GM19025 (cell line): ENCODE results near the gene CSTF1.

Experiments used
- ATAC-seq: cut with Tn5 transposase; IDR thresholded peaks from one replicate; pipeline ENCODE4 v1.9.1; 2021; ENCODE audit warnings: mild to moderate bottlenecking, low read depth, moderate library complexity; ENCODE audit not compliant: unreplicated experiment

CSTF1 gene

DNA sequence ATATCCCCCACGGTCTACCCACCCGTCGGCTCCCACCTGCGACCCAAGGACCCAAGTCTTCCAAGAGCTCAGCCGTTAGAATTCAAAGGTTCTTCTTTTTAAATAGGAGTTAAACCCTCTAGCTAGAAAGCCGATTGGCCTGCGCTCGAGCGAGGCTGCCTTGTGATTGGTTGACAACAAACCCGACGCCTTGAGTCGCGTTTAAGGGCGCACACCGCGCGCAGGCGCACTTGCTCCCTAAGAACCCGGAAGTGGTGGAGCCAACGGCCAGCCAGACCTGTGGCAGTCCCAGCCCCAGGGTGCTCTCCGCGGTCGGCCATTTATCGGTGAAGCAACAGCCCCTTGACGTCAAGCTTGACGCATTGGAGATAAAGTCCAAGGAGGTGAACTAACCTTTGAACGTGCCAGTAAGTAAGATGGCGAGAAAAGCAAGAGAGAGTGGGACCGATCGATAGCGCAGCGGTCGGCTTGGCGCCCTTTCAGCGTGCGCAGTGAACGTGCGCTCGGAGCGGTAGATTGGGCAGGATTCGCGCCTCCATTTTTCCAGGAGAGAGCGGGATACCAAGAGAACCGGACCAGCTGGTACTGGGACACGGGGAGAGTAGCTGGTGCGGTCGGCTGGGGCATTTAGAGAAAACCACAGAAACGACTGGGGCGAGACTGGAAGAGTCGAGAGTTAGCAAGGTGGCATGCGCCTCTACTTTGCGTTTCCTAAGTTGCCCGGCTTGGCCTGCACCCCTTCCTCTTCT, at the start of gene CSTF1, which contains the start of gene AURKA:
Gene CSTF1 (plus strand): TSS at position 514 of the 749 bp plus-strand sequence. CDS start 2,908 bp downstream, outside the sequence.
Gene AURKA (minus strand): TSS at position 84 of the 749 bp plus-strand sequence. CDS start 4,018 bp downstream, outside the sequence.
- ATAC-seq, result peak; percentile 93

DNA sequence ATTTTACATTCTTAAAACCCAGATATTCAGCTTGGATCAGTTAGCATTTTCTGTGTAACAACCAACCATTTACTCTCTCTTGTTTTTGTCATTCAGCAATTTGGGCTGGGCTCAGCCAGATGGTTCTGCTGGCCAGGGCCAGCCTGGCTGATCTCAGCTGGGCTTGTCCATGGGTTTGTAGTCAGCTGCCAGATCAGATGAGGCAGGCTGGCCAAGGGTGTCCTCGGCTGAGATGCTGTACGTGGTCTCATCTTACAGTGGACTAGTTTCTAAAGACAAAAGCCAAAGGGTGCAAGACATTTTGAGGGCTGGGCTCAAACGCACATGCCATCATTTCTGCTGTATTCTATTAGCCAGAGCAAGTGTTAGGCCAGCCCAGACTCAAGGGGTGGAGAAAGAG, 49.7 kb upstream of the CSTF1 start:
- ATAC-seq, result no peak

- no peak for ATAC-seq
Measured at GRCh38 chr20:56343861-56344381, 48.5 kb upstream of the CSTF1 start.

GRCh38 chr20:56345911-56346310, 46.5 kb upstream of the CSTF1 start:
- no peak for ATAC-seq

DNA sequence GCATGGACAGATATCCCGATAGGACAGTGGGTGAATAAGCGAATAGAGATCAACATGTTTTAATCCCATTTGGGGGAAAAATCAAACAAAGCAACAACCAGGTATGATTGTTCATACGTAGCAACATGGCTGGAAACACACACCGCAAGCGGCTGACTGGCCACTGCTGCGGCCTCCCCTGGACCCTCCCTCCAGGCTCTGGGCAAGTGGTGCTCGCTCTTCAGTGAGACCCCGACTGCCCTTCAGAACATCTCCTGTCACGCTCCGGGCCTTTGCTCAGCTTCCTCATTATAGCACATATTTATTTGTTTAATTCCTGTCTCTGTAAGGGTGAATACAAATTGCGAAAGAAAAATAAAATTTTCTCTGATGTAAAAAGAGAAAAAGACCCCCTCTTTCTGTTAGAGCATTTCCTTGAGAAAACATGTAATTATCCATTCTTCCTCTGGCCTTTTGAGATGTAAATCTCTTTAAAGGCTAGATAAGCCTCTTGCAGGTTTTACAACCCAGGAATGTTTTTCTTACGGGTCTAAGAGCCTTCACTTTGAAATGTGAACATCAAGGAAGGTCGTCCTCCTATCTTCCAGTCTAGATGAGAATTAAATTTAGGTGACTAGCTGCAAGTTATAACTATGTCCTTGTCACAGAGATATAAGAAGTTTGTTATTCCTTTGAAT, 44.7 kb upstream of the CSTF1 start:
- no peak for ATAC-seq

DNA sequence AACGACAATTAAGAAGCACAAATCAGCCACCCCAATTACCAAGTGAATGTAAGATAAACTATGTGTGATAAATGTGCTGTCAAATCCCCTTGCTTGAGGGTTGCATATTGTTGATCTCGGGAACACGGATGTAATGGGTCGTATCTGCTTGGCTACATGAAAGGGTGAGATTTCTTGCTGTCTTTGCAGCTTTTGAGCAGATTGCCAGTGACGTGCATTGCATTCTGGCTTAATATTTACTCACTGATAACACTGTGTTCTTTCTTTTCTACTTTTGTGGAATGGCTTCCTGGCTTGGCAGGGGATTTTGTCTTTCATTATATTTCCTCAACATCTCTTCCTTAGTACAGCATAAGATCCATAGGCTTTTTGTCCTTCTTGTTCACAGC, 44.1 kb upstream of the CSTF1 start:
- ATAC-seq, result no peak

DNA sequence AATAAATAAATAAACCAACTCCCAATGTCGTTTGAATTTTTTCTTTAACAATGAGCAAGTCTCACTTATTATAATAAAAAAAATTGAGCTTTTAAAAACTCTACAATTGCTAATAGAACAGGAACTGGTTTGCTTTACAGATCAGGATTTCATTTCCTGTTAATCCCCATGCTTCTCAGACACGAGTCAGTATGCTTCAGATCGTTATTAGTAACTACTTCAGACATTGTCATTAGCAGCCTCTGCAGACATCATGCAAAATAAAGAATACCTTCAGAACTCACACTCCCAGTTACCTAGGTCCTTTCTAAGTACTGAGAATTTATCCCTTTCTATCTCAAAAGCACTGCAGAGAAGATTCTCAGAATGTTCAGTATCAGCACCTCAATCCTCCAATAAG, 43.7 kb upstream of the CSTF1 start:
- ATAC-seq, result no peak

GRCh38 chr20:56350842-56351241, 41.6 kb upstream of the CSTF1 start:
- no peak for ATAC-seq

- no peak for ATAC-seq
Measured at GRCh38 chr20:56352345-56353055, 39.9 kb upstream of the CSTF1 start.

DNA sequence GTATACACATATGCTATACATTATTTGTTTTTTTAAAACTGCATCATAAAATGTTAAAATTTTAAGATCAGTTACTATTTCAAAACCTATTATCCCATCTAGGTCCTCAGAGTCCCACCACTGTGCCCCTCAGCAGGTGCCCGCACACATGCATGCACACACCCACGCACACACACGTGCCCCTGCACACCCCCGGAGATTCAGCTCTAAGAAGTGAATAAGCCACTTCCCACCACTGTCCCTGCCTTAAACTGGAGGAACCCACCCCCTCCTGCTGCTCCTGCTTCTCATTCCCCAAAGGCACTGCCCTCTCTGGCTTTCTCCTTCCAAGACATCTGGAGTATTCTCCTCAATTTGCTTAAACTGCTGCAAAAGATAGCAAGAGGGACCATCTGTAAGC, 39.1 kb upstream of the CSTF1 start:
- no peak for ATAC-seq

GRCh38 chr20:56358070-56358469, 34.4 kb upstream of the CSTF1 start:
- ATAC-seq, result no peak

DNA sequence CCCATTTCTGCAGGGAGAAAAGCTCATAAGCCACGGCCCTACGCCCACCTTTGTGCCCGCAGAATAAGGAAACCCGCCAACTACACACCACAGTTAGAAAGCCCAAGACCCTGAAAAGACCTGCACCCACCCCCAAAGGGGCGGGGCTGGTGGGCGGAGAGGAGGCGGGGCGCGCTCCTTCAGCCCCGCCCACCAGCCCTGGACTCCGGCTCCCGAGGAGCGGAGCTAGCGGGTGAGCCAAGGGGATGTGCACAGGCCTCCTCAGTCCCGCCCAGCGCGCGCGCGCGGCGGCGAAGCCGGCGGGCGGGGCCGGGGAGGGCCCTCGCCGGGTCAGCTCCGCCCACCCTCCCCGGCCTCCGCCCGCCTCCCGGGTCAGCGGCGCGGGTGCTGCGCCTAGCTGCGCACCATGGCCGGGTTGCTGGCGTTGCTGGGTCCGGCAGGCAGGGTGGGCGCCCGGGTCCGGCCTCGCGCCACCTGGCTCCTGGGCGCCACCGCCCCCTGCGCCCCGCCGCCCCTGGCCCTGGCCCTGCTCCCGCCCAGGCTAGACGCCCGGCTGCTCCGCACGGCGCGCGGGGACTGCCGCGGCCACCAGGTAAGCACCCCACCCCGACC, 33.7 kb upstream of the CSTF1 start, which contains the start of gene FAM210B:
Gene FAM210B (plus strand): TSS at position 375 of the 612 bp plus-strand sequence. CDS start 32 bp downstream, at position 407.
- peak; percentile 98 for ATAC-seq

GRCh38 chr20:56359212-56360132, 33.0 kb upstream of the CSTF1 start:
- ATAC-seq, result peak; percentile 12

DNA sequence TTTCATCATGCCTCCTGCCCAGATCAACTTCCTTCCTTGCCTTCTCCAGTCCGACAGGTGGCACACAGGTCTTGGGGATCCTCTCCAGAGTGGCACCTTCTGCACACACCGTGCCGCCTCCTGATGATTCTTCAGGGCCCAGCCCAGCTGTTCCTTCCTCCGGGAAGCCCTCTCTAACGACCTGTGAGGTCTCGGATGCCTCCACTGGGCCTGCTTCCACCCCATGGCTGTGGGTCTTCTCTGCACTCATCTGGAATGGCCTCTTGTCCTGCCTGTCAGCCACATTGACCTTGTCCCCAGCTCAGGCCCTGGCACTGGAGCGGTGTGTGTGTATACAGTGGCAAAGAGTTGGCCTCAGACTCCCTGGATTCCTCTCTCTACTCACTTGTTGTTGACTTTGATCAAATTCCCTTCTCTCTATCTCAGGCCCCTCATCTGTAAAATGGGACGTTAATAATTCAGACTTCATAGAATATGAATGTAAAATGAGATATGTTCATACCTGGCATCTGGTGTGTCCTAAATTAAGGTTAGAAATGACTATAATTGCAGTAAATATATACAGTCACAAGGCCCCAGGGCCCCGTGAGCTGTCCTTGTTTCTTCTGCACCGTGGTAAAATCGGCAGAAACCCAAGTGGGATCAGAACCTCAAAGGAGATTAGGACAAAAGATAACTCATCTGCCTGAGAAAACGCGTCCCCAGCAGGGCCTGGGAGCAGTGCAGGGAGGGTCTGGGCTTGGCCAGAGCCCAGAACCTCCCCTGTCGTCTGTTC, 32.1 kb upstream of the CSTF1 start:
- no peak for ATAC-seq

DNA sequence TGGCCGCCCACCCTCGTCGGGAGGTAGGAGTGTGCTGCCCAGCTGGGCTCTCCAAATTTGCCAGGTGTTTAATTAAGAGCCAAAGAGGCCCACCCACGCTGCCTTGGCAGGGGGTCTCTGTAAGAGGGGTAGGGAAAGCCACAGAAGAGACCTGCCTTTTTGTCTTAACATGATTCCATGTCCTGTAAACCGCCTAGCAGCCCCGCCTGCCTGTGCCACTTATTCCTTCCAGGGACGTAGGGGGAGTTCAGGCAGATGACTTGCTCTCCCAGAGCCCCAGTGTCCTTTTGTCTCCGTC, 31.6 kb upstream of the CSTF1 start:
- ATAC-seq, result no peak

DNA sequence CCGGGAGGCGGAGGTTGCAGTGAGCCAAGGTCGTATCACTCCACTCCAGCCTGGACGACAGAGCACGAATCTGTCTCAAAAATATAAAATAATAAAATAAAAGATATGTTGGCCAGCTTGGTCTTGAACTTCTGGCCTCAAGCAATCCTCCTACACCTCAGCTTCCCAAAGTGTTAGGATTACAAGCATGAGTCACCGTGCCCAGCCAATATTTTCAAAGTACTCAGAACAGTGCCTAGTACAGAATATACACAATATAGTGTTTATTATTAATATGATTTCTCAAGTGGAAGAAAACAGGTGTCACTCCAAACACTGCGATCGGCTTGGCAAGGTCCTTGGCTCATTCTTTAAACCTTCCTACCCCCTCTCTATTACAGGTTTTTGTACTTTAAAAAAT, 30.5 kb upstream of the CSTF1 start:
- ATAC-seq, result no peak

- no peak for ATAC-seq
Measured at GRCh38 chr20:56362833-56363413, 29.5 kb upstream of the CSTF1 start.

DNA sequence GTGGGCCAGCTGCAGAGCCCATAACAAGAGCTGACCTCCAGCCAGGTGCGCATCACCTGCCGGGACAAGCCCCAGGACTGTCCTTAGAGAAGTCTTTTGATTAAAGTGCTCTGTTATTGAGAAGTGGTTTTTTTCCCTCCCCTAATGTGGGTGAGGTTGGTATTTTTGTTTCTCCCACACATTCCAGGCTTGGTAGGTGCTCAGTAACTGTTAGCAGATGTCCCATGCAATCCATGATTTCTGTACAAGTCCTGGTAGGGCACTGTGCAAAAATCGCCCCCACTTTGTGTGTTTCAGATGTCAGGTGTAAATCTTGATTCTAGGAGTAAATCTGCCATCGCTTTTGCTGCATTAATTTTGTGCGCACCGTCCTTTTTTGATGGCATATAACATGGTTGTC, 29.0 kb upstream of the CSTF1 start:
- no peak for ATAC-seq
